Activated CD4-positive, alpha-beta T cell treated with anti-CD3 and anti-CD28 coated beads, Interleukin-2, amount 10 ng/mL, durations not matched to agents 7 days and 5 days (primary cell): ENCODE results near the gene TMEM134. TPM values are rescaled to one million over a fixed set of nuclear protein-coding genes. Genes with fewer than 3 reads are reported as not detected.
"Not testable (repeated sequence)": the region's sequence is repeated elsewhere in the genome, so short reads cannot be mapped to it uniquely, and the experiment has no call there.

Experiments
- CTCF ChIA-PET: fragments of 350-600 bp; sonication (Branson Sonifier 250); formaldehyde crosslinking; loops from one replicate; lab custom pipeline; 2021; ENCODE audit warnings: antibody characterized with exemption; lab: Charles Lee
- POLR2A ChIA-PET: fragments of 350-600 bp; sonication (Branson Sonifier 250); formaldehyde crosslinking; loops from one replicate; lab custom pipeline; 2021; ENCODE audit warnings: antibody characterized with exemption; lab: Charles Lee
- DNase-seq: peaks from one replicate; pipeline ENCODE4 v3.0.0-alpha.2; 2020
- H3K27ac Mint-ChIP-seq: one replicate; pipeline ENCODE4 v1.8.0; 2021; ENCODE audit warnings: mild to moderate bottlenecking, moderate library complexity, mixed read lengths
- H3K27me3 Mint-ChIP-seq: one replicate; pipeline ENCODE4 v1.8.0; 2021; ENCODE audit warnings: mixed read lengths
- H3K36me3 Mint-ChIP-seq: one replicate; pipeline ENCODE4 v1.8.0; 2021; ENCODE audit warnings: low read depth, mixed read lengths
- H3K4me1 Mint-ChIP-seq: one replicate; pipeline ENCODE4 v1.8.0; 2021; ENCODE audit warnings: mixed read lengths
- H3K4me3 Mint-ChIP-seq: one replicate; pipeline ENCODE4 v1.8.0; 2021; ENCODE audit warnings: mild to moderate bottlenecking, moderate library complexity, mixed read lengths
- H3K9me3 Mint-ChIP-seq: one replicate; pipeline ENCODE4 v1.8.0; 2021; ENCODE audit warnings: mixed read lengths
- total RNA-seq, 2 experiments: library from RNA; stranded (reverse); gene quantifications; one replicate each; pipeline ENCODE4 v1.2.3, GENCODE V29; 2021

The TMEM134 gene
- total RNA-seq, 2 experiments from 2014 or later, result 42.2 to 47.2 TPM

DNA sequence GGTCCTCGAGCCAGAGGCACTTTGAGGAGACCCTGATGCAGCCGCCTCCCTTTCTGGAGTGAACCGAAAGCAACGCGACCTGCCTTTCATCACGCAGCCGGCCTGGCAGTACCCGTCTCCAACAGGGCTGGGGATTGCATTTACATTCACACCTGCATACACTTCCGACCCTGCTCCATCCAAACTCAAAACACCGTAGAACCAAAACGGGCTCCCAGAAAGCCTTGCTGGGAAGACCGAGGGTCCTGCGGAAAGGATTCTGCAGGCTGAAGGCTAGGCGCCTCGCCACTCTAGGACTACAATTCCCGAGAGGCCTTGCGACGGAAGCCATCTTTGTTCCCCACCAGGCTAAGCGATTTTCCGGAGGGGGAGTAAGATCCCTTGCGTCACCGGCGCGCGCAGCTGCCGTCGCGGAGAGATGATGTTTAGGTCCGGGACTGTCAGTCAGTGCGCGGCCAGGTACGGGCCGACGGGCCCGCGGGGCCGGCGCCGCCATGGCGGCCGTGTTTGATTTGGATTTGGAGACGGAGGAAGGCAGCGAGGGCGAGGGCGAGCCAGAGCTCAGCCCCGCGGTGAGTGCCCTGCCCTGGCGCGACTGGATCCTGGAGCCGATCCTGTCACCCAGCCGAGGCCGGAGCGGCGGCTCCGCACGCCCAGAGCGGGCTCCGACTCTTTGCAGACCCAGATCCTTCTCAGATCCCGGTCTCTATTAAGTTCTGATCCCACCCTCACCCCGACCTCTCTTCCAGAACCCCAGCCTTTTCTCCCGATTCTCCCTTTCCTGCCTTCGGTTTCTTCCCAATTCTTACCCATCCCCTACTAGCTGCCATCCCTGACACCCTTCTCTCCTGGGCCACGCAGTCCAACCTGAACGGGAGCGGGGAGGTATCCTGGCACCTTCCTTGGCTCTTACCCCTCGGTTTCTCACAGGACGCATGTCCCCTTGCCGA lies 40.7 kb downstream of the TMEM134 start, which contains the start of gene RPS6KB2:
RPS6KB2 (plus strand) TSS at position 443 of the 950 bp plus-strand sequence; CDS start at position 495, 52 bp downstream.
- CTCF ChIA-PET, result interaction anchor here (0.8 to 2.6 kb wide), 6 partner anchors 9 to 40 kb away, joined by 3 to 14 read pairs (median 3); partner anchors contain the start of genes PTPRCAP, TBC1D10C and TMEM134
- Mint-ChIP-seq H3K27ac (peak within 1 kb of the TSS; percentile 94), H3K4me1 (peaks cover 60% of the 10 kb centered on the region), H3K36me3 (peaks cover 23% of the 10 kb centered on the region), H3K27me3 (no peaks in the 10 kb centered on the region), H3K4me3 (peak within 1 kb of the TSS; percentile 95), H3K9me3 (no peaks in the 10 kb centered on the region)
- DNase-seq, result peak; percentile 100
- POLR2A ChIA-PET, result interaction anchor here (0.6 to 1.2 kb wide), 3 partner anchors 23 to 56 kb away, joined by 3 to 4 read pairs (median 4); no protein-coding TSS in a partner anchor

DNA sequence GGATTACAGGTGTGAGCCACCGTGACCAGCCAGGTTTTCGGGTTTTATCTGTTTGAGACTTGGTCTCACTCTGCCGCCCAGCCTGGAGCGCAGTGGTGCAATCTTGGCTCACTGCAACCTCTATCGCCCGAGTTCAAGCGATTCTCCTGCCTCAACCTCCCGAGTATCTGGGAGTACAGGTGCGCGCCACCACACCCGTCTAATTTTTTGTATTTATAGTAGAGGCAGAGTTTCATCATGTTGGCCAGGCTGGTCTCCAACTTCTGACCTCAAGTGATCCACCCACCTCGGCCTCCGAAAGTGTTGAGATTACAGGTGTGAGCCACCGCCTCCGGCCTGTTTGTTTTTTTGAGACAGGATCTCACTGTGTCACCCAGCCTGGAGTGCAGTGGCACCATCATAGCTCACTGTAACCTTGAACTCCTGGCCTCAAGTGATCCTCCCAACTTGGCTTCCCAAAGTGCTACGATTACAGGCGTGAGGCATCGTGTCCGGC lies 41.6 kb downstream of the TMEM134 start:
- Mint-ChIP-seq H3K27ac (peak overlapping the region; percentile 94), H3K4me1 (peaks cover 60% of the 10 kb centered on the region), H3K4me3 (peak overlapping the region; percentile 95), H3K36me3 (peaks cover 16% of the 10 kb centered on the region)
- POLR2A ChIA-PET, result interaction anchor here (1.2 kb wide), 1 partner anchor 22 kb away, joined by 4 read pairs; no protein-coding TSS in a partner anchor
- DNase-seq, H3K9me3 Mint-ChIP-seq, H3K27me3 Mint-ChIP-seq: not testable (repeated sequence)
- CTCF ChIA-PET, result interaction anchor here (1.0 to 2.6 kb wide), 4 partner anchors 11 to 41 kb away, joined by 3 to 14 read pairs (median 4); partner anchors contain the start of genes PTPRCAP, TBC1D10C and TMEM134

DNA sequence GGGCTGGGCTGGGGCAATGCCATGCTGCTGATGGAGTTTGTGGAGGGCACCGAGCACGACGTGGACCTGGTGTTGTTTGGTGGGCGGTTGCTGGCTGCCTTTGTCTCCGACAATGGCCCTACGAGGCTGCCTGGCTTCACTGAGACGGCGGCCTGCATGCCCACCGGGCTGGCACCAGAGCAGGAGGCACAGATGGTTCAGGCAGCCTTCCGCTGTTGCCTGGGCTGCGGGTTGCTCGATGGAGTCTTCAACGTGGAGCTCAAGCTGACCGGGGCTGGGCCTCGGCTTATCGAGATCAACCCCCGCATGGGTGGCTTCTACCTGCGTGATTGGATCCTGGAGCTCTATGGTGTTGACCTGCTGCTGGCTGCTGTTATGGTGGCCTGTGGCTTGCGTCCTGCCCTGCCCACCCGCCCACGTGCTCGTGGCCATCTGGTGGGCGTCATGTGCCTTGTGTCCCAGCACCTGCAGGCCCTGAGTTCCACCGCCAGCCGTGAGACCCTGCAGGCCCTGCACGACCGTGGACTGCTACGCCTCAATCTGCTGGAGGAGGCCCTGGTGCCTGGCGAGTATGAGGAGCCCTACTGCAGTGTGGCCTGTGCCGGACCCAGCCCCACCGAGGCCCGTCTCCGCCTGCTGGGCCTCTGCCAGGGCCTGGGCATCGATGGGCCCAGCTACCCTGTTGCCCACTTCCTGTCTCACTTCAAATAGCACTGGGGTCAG lies 45.0 kb downstream of the TMEM134 start:
- Mint-ChIP-seq H3K4me1 (peaks cover 52% of the 10 kb centered on the region), H3K27ac (peak overlapping the region; percentile 67), H3K36me3 (peaks cover 3% of the 10 kb centered on the region), H3K9me3 (no peaks in the 10 kb centered on the region), H3K27me3 (no peaks in the 10 kb centered on the region), H3K4me3 (no peak overlapping the region)
- ChIA-PET CTCF (interaction anchor here (0.7 to 3.5 kb wide), 7 partner anchors 13 to 180 kb away, joined by 3 to 18 read pairs (median 7); partner anchors contain the start of genes PPP1CA, PTPRCAP and TBC1D10C), POLR2A (no interaction called here)
- DNase-seq, result no peak

DNA sequence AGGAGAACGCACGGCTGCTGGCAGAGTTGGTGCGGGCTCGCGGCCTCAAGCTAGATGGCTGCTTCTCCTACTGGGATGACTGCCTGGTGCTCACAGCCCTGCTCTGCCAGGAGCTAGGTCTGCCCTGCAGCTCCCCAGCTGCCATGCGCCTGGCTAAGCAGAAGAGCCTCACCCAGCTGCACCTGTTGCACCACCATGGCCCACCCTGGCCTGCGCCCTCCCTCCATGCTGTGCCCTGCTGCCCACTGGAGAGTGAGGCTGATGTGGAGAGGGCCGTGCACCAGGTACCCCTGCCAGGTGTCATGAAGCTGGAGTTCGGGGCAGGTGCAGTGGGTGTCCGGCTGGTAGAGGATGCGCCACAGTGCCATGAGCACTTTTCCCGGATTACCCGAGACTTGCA lies 45.6 kb downstream of the TMEM134 start:
- ChIA-PET POLR2A (no interaction called here), CTCF (interaction anchor here (1.3 to 3.5 kb wide), 3 partner anchors 12 to 22 kb away, joined by 3 to 18 read pairs (median 10); partner anchors contain the start of genes PPP1CA and PTPRCAP)
- Mint-ChIP-seq H3K9me3 (no peaks in the 10 kb centered on the region), H3K27ac (no peak overlapping the region), H3K27me3 (no peaks in the 10 kb centered on the region), H3K4me1 (peaks cover 52% of the 10 kb centered on the region), H3K36me3 (peaks cover 3% of the 10 kb centered on the region), H3K4me3 (no peak overlapping the region)
- no peak for DNase-seq

DNA sequence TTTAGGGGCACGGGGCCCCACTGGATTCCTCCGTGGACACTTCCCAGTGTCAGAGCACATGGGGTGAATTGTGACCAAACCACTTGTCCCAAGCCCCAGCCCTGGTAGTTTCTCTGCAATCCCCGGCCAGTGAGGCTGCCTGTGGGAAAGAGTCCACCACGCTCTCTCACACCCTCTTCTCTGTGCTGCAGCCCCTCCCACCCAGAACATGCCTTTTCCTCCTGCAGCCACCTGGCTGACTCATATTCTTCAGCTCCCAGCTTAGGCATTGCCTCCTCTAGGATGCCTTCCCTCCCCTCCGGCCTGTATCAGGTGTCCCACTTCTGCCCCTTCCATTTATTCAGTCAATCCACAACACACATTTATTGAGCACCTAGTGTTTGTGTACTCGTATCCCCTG lies 46.2 kb downstream of the TMEM134 start:
- DNase-seq, result no peak
- ChIA-PET POLR2A (no interaction called here), CTCF (interaction anchor here (1.3 to 3.5 kb wide), 3 partner anchors 12 to 21 kb away, joined by 3 to 18 read pairs (median 10); partner anchors contain the start of genes PPP1CA and PTPRCAP)
- Mint-ChIP-seq H3K4me3 (no peak overlapping the region), H3K9me3 (no peaks in the 10 kb centered on the region), H3K27ac (peak overlapping the region; percentile 42), H3K4me1 (peaks cover 56% of the 10 kb centered on the region), H3K36me3 (peaks cover 3% of the 10 kb centered on the region), H3K27me3 (no peaks in the 10 kb centered on the region)

DNA sequence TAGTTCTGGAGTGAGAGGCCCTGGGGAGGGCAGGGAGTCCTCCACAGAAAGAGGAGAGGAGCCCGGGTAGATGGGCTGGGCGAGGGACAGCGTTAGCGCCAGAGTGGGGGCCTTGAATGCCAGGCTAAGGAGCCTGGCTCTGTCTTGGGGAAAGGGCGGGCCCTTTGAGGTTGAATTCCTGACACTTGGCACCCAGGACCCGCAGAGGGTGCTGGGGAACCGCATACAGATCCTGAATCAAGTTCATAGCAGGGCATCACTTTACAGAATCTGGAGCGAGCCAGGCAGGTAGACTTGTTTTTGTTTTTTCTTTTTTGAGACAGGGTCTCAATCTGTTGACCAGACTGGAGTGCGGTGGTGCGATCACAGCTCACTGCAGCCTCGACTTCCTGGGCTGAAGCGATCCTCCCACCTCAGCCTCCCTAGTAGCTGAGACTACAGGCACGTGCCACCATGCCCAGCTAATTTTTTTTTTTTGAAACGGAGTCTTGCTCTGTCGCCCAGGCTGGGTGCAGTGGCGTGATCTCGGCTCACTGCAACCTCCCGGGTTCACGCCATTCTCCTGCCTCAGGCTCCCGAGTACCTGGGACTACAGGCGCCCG lies 47.5 kb downstream of the TMEM134 start:
- no peak for DNase-seq
- CTCF ChIA-PET, result interaction anchor here (1.1 to 2.4 kb wide), 4 partner anchors 15 to 63 kb away, joined by 4 to 7 read pairs (median 4); partner anchors contain the start of genes PPP1CA and TBC1D10C
- Mint-ChIP-seq H3K36me3 (peaks cover 3% of the 10 kb centered on the region), H3K27me3 (no peaks in the 10 kb centered on the region), H3K4me3 (peak overlapping the region; percentile 74), H3K9me3 (no peaks in the 10 kb centered on the region), H3K4me1 (peaks cover 55% of the 10 kb centered on the region), H3K27ac (peak overlapping the region; percentile 87)
- POLR2A ChIA-PET, result no interaction called here

DNA sequence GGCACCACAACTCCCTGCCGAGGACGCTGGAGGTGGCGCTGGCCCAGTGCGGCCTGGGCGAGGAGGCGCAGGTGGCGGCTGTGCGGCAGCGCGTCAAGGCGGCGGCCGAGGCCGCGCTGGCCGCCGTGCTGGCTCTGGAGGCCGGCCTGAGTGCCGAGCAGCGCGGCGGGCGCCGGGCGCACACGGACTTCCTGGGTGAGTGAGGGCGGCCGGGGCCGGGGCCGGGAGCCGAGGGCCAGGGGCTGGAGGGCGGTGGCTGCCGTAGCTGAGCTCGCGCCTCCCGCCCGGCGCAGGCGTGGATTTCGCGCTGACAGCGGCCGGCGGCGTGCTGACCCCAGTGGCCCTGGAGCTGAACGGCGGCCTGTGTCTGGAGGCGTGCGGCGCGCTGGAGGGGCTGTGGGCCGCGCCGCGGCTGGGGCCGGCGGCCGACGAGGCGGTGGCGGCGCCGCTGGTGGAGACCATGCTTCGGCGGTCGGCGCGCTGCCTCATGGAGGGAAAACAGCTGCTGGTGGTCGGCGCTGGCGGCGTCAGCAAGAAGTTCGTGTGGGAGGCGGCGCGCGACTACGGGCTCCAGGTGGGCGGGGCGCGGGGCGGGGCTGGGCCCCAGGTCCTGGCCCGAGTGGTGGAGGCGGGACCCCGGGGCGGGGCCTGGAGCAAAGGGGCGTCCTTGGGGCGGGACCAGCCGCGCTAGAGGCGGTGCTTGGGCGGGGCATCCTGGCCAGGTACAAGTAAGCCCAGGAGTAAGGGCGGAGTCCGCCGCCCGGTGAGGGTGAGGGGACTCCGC lies 48.2 kb downstream of the TMEM134 start:
- no peaks in the 10 kb centered on the region for H3K9me3 Mint-ChIP-seq
- peak; percentile 96 for DNase-seq
- peaks cover 3% of the 10 kb centered on the region for H3K36me3 Mint-ChIP-seq
- peaks cover 62% of the 10 kb centered on the region for H3K4me1 Mint-ChIP-seq
- POLR2A ChIA-PET, result interaction anchor here (1.2 to 1.3 kb wide), 2 partner anchors 10 to 12 kb away, joined by 4 to 5 read pairs; no protein-coding TSS in a partner anchor
- H3K27me3 Mint-ChIP-seq, result no peaks in the 10 kb centered on the region
- peak overlapping the region; percentile 87 for H3K27ac Mint-ChIP-seq
- CTCF ChIA-PET, result interaction anchor here (1.1 to 4.0 kb wide), 5 partner anchors 14 to 64 kb away, joined by 4 to 27 read pairs (median 5); partner anchors contain the start of genes PPP1CA, PTPRCAP and TBC1D10C
- peak overlapping the region; percentile 74 for H3K4me3 Mint-ChIP-seq

DNA sequence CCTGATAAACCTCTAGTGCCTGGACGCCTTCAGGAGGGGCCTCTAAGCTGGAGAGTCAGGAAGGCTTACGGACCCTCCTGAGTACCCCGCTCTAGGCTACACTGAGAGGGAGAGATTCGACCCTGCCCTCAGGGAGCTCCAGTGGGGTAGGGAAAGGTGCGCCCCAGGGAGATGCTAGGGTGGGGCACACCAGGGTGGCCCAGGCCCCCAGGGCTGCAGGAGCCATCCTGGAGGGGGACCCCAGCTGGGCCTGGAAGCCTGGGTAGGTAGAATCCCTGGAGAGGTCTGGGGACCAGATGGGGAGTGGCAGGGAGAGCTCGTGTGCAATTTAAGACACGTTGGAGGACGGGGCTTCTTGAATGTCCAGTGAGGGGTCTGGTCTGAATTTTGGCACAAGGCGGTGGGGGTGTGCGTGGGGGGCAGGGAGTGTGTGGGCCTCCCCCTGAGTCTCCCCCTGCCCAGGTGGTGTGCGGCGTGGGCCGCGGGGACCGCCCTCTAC lies 48.9 kb downstream of the TMEM134 start:
- H3K27me3 Mint-ChIP-seq, result peaks cover under 1% of the 10 kb centered on the region
- H3K4me3 Mint-ChIP-seq, result peak overlapping the region; percentile 74
- peak overlapping the region; percentile 46 for H3K27ac Mint-ChIP-seq
- CTCF ChIA-PET, result interaction anchor here (0.6 to 4.0 kb wide), 7 partner anchors 13 to 827 kb away, joined by 3 to 27 read pairs (median 5); partner anchors contain the start of genes CCDC87, CCS, PTPRCAP and TBC1D10C
- DNase-seq, result no peak
- H3K4me1 Mint-ChIP-seq, result peaks cover 57% of the 10 kb centered on the region
- peaks cover 3% of the 10 kb centered on the region for H3K36me3 Mint-ChIP-seq
- H3K9me3 Mint-ChIP-seq, result no peaks in the 10 kb centered on the region
- POLR2A ChIA-PET, result interaction anchor here (0.8 to 1.3 kb wide), 3 partner anchors 9 to 17 kb away, joined by 4 to 7 read pairs (median 5); partner anchors contain the start of gene PTPRCAP

DNA sequence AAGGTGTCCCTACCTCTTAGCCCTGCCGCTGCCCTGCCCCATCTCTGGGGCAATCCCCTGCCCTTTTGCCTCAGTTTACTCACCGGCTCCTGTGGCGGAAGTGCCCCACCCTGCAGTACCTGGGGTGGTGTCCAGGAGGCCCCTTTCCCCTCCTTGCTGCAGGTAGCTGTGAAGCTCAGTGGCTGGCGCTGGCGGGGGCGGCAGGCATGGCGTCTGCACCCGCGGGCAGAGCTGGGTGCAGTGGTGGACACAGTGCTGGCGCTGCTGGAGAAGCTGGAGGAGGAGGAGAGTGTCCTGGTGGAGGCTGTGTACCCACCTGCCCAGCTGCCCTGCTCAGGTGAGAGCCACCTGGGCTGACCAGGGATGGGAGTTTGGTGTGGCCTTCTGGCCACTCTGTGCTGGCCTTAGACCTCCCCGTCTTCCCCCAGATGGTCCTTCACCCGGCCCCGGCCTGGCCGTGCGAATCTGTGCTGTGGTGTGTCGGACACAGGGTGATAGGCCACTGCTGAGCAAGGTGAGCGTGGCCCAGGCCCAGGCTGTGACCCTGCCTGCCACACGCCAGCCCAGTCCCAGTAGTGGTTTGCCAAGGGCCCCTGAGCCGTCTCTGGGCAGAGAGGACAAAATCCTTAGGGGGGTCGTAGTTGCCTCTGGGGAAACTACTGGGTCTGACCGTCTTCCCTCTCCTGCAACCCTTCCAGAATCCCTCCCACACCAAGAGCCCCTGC lies 49.6 kb downstream of the TMEM134 start:
- CTCF ChIA-PET, result interaction anchor here (0.6 to 4.0 kb wide), 13 partner anchors 9 to 826 kb away, joined by 3 to 27 read pairs (median 4); partner anchors contain the start of genes CCDC87, CCS, PPP1CA and PTPRCAP
- POLR2A ChIA-PET, result interaction anchor here (0.8 to 1.3 kb wide), 3 partner anchors 8 to 18 kb away, joined by 4 to 7 read pairs (median 5); partner anchors contain the start of gene PTPRCAP
- peaks cover 52% of the 10 kb centered on the region for H3K4me1 Mint-ChIP-seq

More for the DNA sequence above, 49.6 kb downstream of the TMEM134 start:
- H3K9me3 Mint-ChIP-seq, result no peaks in the 10 kb centered on the region
- no peak for DNase-seq
- peak overlapping the region; percentile 75 for H3K27ac Mint-ChIP-seq
- peak overlapping the region; percentile 74 for H3K4me3 Mint-ChIP-seq
- peaks cover 3% of the 10 kb centered on the region for H3K36me3 Mint-ChIP-seq
- H3K27me3 Mint-ChIP-seq, result peaks cover 1% of the 10 kb centered on the region
